HG03558 (cell line): ENCODE measurements around the gene AREG.

ENCODE experiments used
- ATAC-seq: cut with Tn5 transposase; IDR thresholded peaks from one replicate; pipeline ENCODE4 v1.9.1; 2021; ENCODE audit warnings: moderate number of reproducible peaks; ENCODE audit not compliant: unreplicated experiment; ENCODE audit errors: extremely low read depth

The AREG gene

GRCh38 chr4:74501579-74501978, 56.6 kb downstream of the AREG start:
- ATAC-seq, result no peak

GRCh38 chr4:74503580-74503979, 58.6 kb downstream of the AREG start:
- no peak for ATAC-seq

GRCh38 chr4:74504212-74504611, 59.3 kb downstream of the AREG start:
- ATAC-seq, result no peak
